HCT116 (cell line): ENCODE data around the gene FOXK1. TPM values are rescaled to one million over a fixed set of nuclear protein-coding genes. Genes with fewer than 3 reads are reported as not detected.

Experiments
- ATAC-seq: fragments of 200-7000 bp; cut with Tn5 transposase; 2 replicates; pipeline ENCODE4 v1.9.1; 2020; ENCODE audit warnings: mild to moderate bottlenecking, moderate library complexity
- BruUV-seq: library from RNA; stranded (reverse); fragments of 400-500 nt; replicated peaks from 2 replicates; lab custom pipeline; 2021; lab: Mats Ljungman, UMichigan
- CTCF ChIA-PET: fragments of 300-600 bp; sonication (Branson Sonifier 250); formaldehyde crosslinking; loops from one replicate; lab custom pipeline; 2021; ENCODE audit warnings: antibody characterized with exemption; lab: Charles Lee
- POLR2A ChIA-PET: fragments of 300-600, 350-600 bp; sonication (Branson Sonifier 250); formaldehyde crosslinking; loops from one replicate; lab custom pipeline; 2021; ENCODE audit warnings: antibody characterized with exemption; lab: Charles Lee
- RAD21 ChIA-PET, 2 experiments: fragments of 300-600 bp; sonication (Branson Sonifier 250); formaldehyde crosslinking; loops; one replicate each; lab custom pipeline; 2023; ENCODE audit warnings: low total read pairs in 2 of 2; ENCODE audit not compliant: uncharacterized antibody in 2 of 2, unreplicated experiment in 2 of 2, low non-redundant PET in 1 of 2; lab: Charles Lee
- DNase-seq: peaks from one replicate; pipeline ENCODE4 v3.0.0-alpha.2; 2010; ENCODE audit warnings: low read depth, low spot score
- H2AFZ ChIP-seq: fragments of 200-600 bp; shearing (Covaris generic), sonication (generic); 2 replicates; pipeline ENCODE4 v1.6.1; 2017; ENCODE audit warnings: low read depth, mixed run types, mixed read lengths, antibody characterized with exemption, low read length; ENCODE audit not compliant: poor library complexity, severe bottlenecking
- H3K27ac ChIP-seq: 2 replicates; pipeline ENCODE4 v1.5.1; 2012; ENCODE audit warnings: low read depth, low read length
- H3K27me3 ChIP-seq: fragments of 200-600 bp; sonication (generic); 2 replicates; pipeline ENCODE4 v1.6.1; 2016; ENCODE audit warnings: mixed run types, low read length, mixed read lengths; ENCODE audit not compliant: insufficient read depth
- H3K36me3 ChIP-seq, 2 experiments: fragments of 200-500 bp in 1 of 2; fragments of 200-600 bp in 1 of 2; sonication (Bioruptor generic) in 1 of 2; sonication (generic) in 1 of 2; 2 replicates each; pipeline versions ENCODE4 v1.5.1 to v1.6.1; 2014 to 2016; ENCODE audit warnings: low read length in 2 of 2, inconsistent platforms in 1 of 2, mixed read lengths in 1 of 2, mixed run types in 1 of 2; ENCODE audit not compliant: insufficient read depth in 2 of 2, control insufficient read depth in 1 of 2
- H3K4me1 ChIP-seq, 2 experiments: fragments of 200-600 bp in 1 of 2; sonication (generic) in 1 of 2; 2 replicates each; pipeline versions ENCODE4 v1.5.1 to v1.6.1; 2012 to 2017; ENCODE audit warnings: low read length in 2 of 2, inconsistent platforms in 1 of 2, mild to moderate bottlenecking in 1 of 2, mixed read lengths in 1 of 2, mixed run types in 1 of 2, moderate library complexity in 1 of 2; ENCODE audit not compliant: insufficient read depth in 2 of 2, control insufficient read depth in 1 of 2
- H3K4me2 ChIP-seq: fragments of 200-600 bp; sonication (generic); 2 replicates; pipeline ENCODE4 v1.6.1; 2017; ENCODE audit warnings: mixed run types, low read length, mixed read lengths
- H3K4me3 ChIP-seq, 2 experiments: fragments of 200-600 bp in 1 of 2; sonication (generic) in 1 of 2; replicated peaks in 1 of 2; 2 replicates each; pipeline ENCODE4 v1.5.1; 2011 to 2016; ENCODE audit warnings: low read length in 2 of 2, control low read depth in 1 of 2, low read depth in 1 of 2, mild to moderate bottlenecking in 1 of 2, mixed read lengths in 1 of 2, mixed run types in 1 of 2
- H3K79me2 ChIP-seq: fragments of 200-600 bp; sonication (generic); 2 replicates; pipeline ENCODE4 v1.6.1; 2017; ENCODE audit warnings: mild to moderate bottlenecking, mixed run types, low read length, moderate library complexity, mixed read lengths; ENCODE audit not compliant: insufficient read depth
- H3K9ac ChIP-seq: fragments of 200-600 bp; sonication (generic); 2 replicates; pipeline ENCODE4 v1.6.1; 2016; ENCODE audit warnings: low read length, mixed read lengths
- H3K9me2 ChIP-seq: fragments of 200-600 bp; sonication (generic), shearing (Covaris generic); 2 replicates; pipeline ENCODE4 v1.6.1; 2017; ENCODE audit warnings: mixed run types, mild to moderate bottlenecking, moderate library complexity; ENCODE audit not compliant: insufficient read depth
- H3K9me3 ChIP-seq, 2 experiments: fragments of 200-500 bp in 1 of 2; fragments of 200-600 bp in 1 of 2; sonication (Bioruptor generic) in 1 of 2; sonication (generic) in 1 of 2; 2 replicates each; pipeline ENCODE4 v1.6.1; 2014 to 2017; ENCODE audit warnings: low read length in 2 of 2, mixed read lengths in 2 of 2, inconsistent platforms in 1 of 2, low read depth in 1 of 2, mild to moderate bottlenecking in 1 of 2, mixed run types in 1 of 2, moderate library complexity in 1 of 2; ENCODE audit not compliant: control insufficient read depth in 1 of 2, insufficient read depth in 1 of 2
- H4K20me1 ChIP-seq: fragments of 200-600 bp; sonication (generic), shearing (Covaris generic); 2 replicates; pipeline ENCODE4 v1.6.1; 2017; ENCODE audit warnings: mixed run types, mild to moderate bottlenecking, moderate library complexity; ENCODE audit not compliant: insufficient read depth
- ATF3 ChIP-seq: IDR thresholded peaks from 2 replicates; pipeline ENCODE4 v1.6.1; 2012
- CTCF ChIP-seq, 3 experiments: fragments of 200-600 bp in 1 of 3; sonication (generic) in 1 of 3; IDR thresholded peaks in 2 of 3; conservative IDR thresholded peaks in 1 of 3; 2 replicates each; pipeline ENCODE4 v1.5.1; 2012 to 2017; ENCODE audit warnings: low read depth in 2 of 3, low read length in 2 of 3, antibody characterized with exemption in 1 of 3, borderline replicate concordance in 1 of 3, control low read depth in 1 of 3, mild to moderate bottlenecking in 1 of 3, mixed read lengths in 1 of 3, mixed run types in 1 of 3, moderate library complexity in 1 of 3; ENCODE audit not compliant: insufficient read depth in 1 of 3
- ELF1 ChIP-seq: IDR thresholded peaks from 2 replicates; pipeline ENCODE4 v1.6.1; 2012; ENCODE audit warnings: low read depth, borderline replicate concordance
- JUND ChIP-seq: IDR thresholded peaks from 2 replicates; pipeline ENCODE4 v1.6.1; 2012
- POLR2AphosphoS5 ChIP-seq: IDR thresholded peaks from 2 replicates; pipeline ENCODE4 v1.6.1; 2011; ENCODE audit warnings: mild to moderate bottlenecking, low read depth, low read length, moderate library complexity
- SP1 ChIP-seq: IDR thresholded peaks from 2 replicates; pipeline ENCODE4 v1.6.1; 2012; ENCODE audit warnings: low read depth
- TCF7L2 ChIP-seq: IDR thresholded peaks from 2 replicates; pipeline ENCODE4 v1.7.0; 2011; ENCODE audit warnings: borderline replicate concordance, inconsistent platforms; ENCODE audit not compliant: insufficient read depth, insufficient read length; ENCODE audit errors: extremely low read depth
- YY1 ChIP-seq: IDR thresholded peaks from 2 replicates; pipeline ENCODE4 v1.6.1; 2011; ENCODE audit warnings: low read length, low read depth, moderate library complexity, mild to moderate bottlenecking; ENCODE audit not compliant: insufficient replicate concordance; ENCODE audit errors: extremely low read depth
- intact Hi-C: fragments of 100-400 bp; cut with micrococcal nuclease; formaldehyde crosslinking; loops from 2 replicates; pipeline ENCODE4 v1.10.0; 2022
- total RNA-seq: library from RNA; stranded (reverse); gene quantifications from one replicate; pipeline ENCODE4 v1.2.1, GENCODE V29; 2021; ENCODE audit not compliant: unreplicated experiment

Gene FOXK1
- total RNA-seq, 1 experiment from 2014 or later = 60.5 TPM

GRCh38 chr7:4758111-4758510 is 76.0 kb downstream of the FOXK1 start:
- peaks cover 41 to 48% of the 10 kb centered on the region in 2 experiments for H3K36me3 ChIP-seq
- ChIA-PET CTCF (no interaction called here), POLR2A (interaction anchor here (0.7 kb wide), 1 partner anchor 127 kb away, joined by 3 read pairs; no protein-coding TSS in a partner anchor), RAD21 (no interaction called here)
- intact Hi-C loops = no loop called here
- peaks cover 0 to 9% of the 10 kb centered on the region in 2 experiments; a peak in 1 of 4 replicates for H3K4me1 ChIP-seq
- DNase-seq (no peak), ATAC-seq (no peak)
- no peak overlapping the region for H3K4me2 ChIP-seq
- H3K9me3 ChIP-seq = no peaks in the 10 kb centered on the region
- peaks cover 8% of the 10 kb centered on the region; the same call in 1 of the 2 replicates for H3K79me2 ChIP-seq
- no peaks in the 10 kb centered on the region for H3K27me3 ChIP-seq
- H4K20me1 ChIP-seq = no peaks in the 10 kb centered on the region
- BruUV-seq = no TSS peak
- no peak overlapping the region for H2AFZ ChIP-seq
- H3K4me3 ChIP-seq = no peak overlapping the region
- H3K9me2 ChIP-seq = no peaks in the 10 kb centered on the region
- TF ChIP-seq POLR2AphosphoS5 = no peak
- no peak for TF ChIP-seq TCF7L2
- TF ChIP-seq ELF1 = no peak
- TF ChIP-seq CTCF (IDR thresholded peaks at IDR 0.05 in 2 of 3, conservative IDR thresholded peaks at IDR 0.05 in 1 of 3; ENCODE audit: borderline replicate concordance in 1 of 3, insufficient read depth in 1 of 3, low read depth in 2 of 3, low read length in 2 of 3) = no peak
- TF ChIP-seq YY1 = no peak
- TF ChIP-seq JUND = no peak
- no peak for TF ChIP-seq SP1
- no peak for TF ChIP-seq ATF3
- no peak overlapping the region for H3K27ac ChIP-seq
- no peak overlapping the region for H3K9ac ChIP-seq
